ENCODE results near the gene SERP1. TPM values are rescaled to one million over a fixed set of nuclear protein-coding genes. Genes with fewer than 3 reads are reported as not detected.

The SERP1 gene
- total RNA-seq = 23.0 TPM
- long read RNA-seq, transcript SERP1-201 (3 exons, 3,171 nt) = major isoform, 51 of 58 reads
- long read RNA-seq, partial matches to known transcripts = 0 of 58 reads
- long read RNA-seq, other reads (novel, unspliced or antisense) = 3 of 58 reads

- DNase-seq = peak; percentile 99
- intact Hi-C loops (cut with micrococcal nuclease) = no loop called here
- peak; percentile 97 for ATAC-seq
These were observed at the start of gene SERP1, which contains the start of gene EIF2A for GRCh38 chr3:150546226-150547044. Gene SERP1, minus strand, starts transcription at chr3:150546496. Its CDS starts 361 bp downstream, at chr3:150546135. Gene EIF2A, plus strand, starts transcription at chr3:150546787. Its CDS starts 16 bp downstream, at chr3:150546803.

DNA sequence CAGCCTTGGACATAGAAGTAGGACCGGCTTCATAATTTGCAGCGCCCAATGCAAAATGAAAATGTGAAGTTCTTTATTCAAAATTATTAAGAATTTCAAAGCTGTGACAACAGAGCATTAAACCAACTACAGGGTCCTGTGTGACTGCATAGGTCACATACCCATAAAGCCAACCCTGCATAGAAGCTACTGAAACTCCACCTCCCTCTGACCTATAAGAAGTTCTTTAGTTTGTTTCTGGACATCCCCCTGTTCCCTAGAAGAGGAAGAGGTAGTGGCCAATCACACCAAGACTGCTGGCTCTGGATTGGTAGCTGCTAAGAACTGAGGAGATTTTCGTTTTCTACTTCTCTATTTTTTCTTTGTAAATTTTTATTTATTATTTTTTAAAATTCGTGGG, 47.9 kb upstream of the SERP1 start:
- ATAC-seq = no peak
- intact Hi-C loops (cut with micrococcal nuclease) = no loop called here

DNA sequence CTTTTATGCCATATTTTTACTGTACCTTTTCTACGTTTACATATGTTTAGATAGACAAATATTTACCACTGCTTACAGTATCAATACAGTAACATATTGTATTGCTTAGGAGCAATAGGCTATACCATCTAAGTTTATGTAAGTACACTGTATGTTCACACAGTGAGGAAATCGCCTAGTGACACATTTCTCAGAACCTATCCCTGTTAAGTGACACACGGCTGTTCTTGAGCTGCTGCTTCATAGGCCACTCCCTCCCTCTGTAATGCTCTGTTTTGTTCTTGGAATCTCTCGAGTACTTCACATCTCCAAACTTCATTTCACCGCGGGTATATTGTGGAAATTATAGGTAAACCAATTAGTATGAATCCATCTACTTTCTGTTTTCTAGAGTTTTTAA, 43.5 kb upstream of the SERP1 start:
- ATAC-seq = no peak
- intact Hi-C loops (cut with micrococcal nuclease) = no loop called here
- DNase-seq = no peak

More for the DNA sequence above, 47.9 kb upstream of the SERP1 start:
- no peak for DNase-seq

DNA sequence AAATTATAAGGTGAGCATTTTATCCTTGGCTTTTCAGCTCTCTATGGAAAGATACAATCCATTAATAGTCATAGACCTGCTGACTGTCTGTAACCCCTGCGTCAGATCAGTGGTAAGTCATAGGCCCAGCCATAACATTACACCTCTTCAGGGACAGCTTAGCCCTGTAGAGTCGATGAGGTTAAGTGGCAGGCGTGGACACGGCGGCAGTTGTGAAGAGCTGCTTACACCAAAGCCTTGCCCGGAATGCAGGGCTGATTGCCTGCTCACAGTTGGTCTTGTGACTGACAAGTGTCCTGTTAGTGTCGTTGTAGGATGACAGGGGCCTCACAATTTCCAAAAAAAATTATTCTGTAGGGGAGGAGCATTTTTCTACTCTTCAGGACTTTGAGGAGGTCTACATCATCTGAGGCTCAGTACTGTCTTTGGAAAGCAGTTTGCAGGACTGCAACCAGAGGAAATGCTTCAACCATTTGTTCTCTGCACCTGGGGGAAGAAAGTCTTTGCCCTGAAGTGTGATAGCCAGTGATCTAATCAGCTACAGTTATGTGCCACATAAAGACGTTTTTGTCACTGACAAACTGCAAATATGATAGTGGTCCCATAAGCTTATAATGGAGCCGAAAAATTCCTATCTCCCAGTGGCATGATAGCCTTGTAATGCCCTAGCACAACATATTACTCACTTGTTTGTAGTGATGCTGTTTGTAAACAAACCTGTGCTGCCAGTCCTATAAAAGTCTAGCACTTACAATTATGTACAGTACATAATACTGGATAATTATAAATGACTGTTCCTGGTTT, 41.9 kb upstream of the SERP1 start:
- peak; percentile 98 for ATAC-seq
- peak; percentile 76 for DNase-seq
- intact Hi-C loops (cut with micrococcal nuclease) = no loop called here

- no peak for DNase-seq
- intact Hi-C loops (cut with micrococcal nuclease) = no loop called here
- ATAC-seq = no peak
These were observed 36.7 kb upstream of the SERP1 start for GRCh38 chr3:150583028-150583427.

DNA sequence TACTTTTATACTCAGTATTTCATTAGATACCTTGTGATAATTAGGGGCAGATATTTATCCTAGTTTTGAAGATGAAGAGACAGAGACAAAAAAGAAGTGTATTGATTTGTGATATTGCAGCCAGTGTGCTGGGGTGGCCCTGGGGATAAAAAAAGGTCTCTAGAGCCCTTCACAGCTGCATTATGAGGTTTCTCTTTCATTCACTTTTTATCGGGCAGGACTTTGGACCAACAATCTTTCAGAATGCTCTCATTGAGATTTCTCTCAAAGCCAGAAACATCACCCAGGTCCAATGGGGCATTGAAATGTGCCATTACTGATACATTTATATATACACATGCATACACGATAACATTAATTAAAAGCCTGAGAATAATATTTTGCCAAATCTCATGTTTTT, 36.3 kb upstream of the SERP1 start:
- ATAC-seq = no peak
- intact Hi-C loops (cut with micrococcal nuclease) = no loop called here
- no peak for DNase-seq

DNA sequence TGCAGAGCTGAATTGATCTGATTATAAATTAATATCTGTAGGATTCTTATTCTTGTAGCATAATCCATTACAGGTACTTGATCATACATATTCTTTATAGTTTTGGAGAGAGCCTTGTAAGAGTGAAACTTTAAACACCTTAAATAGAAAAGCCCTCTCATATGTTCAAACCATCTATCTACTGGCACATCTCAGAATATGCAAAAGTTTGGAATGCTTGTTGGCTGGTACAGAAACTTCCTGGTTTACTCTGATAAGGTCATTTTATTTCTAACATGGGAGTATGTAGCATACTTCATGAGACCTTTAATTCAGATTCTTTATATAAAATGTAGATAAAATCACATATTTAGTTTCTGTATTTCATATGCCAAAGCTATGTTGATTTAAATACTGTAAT, 34.9 kb upstream of the SERP1 start:
- DNase-seq (no peak), ATAC-seq (no peak)
- intact Hi-C loops (cut with micrococcal nuclease) = no loop called here

DNA sequence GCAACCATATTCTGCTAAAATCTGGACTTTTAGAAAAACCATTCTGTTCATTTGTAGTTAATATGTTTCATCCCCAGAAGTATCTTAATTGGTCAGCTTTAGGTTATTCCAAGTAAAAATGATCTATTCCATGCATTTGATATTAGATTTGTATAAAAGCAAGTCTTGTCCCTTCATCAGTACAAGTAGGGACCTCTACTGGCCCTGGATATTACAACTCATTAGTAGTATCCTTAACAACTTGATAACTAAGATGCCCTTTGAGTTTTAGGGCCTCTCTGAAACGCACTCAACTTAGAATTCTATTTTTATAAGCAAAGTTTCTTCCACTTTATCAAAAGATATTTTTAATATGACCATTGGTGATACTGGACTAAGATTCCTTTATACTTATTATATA, 31.6 kb upstream of the SERP1 start:
- no peak for ATAC-seq
- DNase-seq = no peak
- intact Hi-C loops (cut with micrococcal nuclease) = no loop called here

- intact Hi-C loops (cut with micrococcal nuclease) = no loop called here
- DNase-seq (no peak), ATAC-seq (no peak)
These were observed 21.0 kb upstream of the SERP1 start for GRCh38 chr3:150567328-150567727.

DNA sequence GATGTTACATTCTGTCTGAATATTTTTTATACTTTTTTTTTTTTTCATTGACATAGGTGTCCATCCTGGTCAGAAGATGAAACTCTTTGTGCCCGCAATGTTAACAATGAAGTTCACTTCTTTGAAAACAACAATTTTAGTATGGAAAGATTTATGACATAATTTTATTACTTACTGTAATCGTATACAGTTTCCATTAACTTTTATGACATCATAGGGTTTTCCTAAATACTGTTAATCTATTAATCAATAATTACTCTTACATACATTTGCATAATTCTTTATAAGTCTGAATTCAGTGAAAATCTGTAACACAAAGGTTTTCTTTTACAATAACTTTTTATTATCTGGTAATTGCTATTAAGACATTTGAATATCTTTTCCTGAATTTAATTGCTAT, 17.9 kb upstream of the SERP1 start:
- ATAC-seq (no peak), DNase-seq (no peak)
- intact Hi-C loops (cut with micrococcal nuclease) = no loop called here

DNA sequence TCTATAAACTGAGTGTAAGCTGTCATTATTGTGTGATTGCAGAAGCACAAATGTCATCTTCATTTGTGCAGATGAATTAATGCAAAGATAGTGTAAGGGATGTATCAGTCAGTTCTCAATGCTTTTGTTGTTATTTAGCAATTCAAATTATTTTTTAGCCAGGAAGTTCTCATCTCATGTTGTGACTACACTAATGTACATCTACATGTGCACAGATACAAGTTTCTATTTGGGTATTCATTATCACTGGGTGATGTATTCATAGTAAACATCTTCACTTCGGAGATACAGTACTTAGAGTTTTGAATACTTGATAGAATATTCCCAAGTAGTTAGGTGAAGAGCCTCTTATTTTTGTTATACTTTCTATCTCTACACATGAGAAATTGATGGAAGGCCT, 11.4 kb upstream of the SERP1 start:
- ATAC-seq (no peak), DNase-seq (no peak)
- intact Hi-C loops (cut with micrococcal nuclease) = no loop called here

GRCh38 chr3:150556792-150557191, 10.5 kb upstream of the SERP1 start:
- intact Hi-C loops (cut with micrococcal nuclease) = no loop called here
- DNase-seq (no peak), ATAC-seq (no peak)

DNA sequence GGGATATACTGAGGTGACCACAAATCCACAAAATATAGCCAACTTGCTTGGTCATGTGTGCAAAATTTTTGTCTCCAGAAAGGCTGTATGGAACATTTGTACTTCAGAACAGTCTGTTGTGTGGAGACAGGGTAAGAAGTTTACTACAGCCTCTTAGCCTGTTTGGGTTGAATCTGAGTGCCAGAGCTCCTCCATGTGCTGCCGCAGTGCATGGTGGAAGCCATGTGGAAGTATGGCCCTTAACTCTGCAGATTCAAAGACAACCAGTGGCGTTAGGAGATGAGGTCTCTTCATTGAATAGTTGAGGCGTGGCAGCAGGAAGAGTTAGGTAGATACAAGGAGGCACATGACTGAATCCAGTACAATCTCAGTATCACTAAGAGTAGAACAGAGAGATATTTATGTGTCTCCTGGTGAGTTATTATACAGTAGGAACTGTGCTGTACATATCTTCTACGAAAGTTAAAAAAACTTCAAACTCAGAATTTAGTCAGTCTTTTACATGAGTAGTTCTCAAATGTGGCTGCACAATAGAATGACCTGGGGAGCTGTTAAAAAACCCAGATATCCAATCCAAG, 9.7 kb upstream of the SERP1 start:
- ATAC-seq = no peak
- intact Hi-C loops (cut with micrococcal nuclease) = no loop called here
- no peak for DNase-seq

GRCh38 chr3:150547045-150547741, 897 bp upstream of the SERP1 start:
- DNase-seq = no peak
- intact Hi-C loops (cut with micrococcal nuclease) = no loop called here
- no peak for ATAC-seq

DNA sequence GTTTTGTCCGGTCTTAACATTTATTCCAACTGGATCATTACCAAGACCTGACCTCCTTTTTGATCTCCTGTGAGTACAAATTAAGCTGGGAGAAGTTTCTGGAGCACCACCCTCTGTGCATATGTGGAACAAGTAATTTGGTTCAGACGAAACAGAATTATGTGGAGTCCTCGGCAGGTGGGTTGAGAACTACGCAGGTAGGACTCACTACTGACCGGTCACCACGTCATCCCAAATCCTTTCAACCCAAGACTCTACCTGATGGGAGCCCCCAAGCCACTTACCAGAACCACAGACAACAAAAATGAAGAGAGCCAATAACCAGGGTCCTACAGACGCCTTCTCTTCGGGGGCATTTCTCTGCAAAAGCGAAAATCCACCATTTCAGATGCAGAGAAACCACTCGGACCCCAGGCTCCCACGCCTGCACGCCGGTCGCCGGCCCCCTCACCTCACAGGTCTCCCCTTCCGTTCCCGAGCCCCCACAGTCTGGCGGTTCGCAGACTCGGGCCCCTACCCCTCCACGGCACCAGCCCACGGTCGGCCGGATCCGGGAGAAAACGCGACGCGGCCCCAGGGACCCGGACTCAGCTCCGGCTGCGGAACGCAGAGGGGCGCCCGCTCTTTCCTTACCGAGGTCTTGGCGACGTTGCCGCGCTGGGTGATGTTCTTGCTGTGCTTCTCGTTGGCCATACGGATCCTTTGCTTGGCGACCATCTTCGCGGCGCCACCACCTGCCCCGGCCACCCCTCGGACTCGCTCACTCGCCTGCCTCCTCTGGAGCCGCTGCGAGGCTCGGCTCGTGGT, 674 bp downstream of the SERP1 start:
- intact Hi-C loops (cut with micrococcal nuclease) = no loop called here
- ATAC-seq (peak; percentile 41), DNase-seq (no peak)

DNA sequence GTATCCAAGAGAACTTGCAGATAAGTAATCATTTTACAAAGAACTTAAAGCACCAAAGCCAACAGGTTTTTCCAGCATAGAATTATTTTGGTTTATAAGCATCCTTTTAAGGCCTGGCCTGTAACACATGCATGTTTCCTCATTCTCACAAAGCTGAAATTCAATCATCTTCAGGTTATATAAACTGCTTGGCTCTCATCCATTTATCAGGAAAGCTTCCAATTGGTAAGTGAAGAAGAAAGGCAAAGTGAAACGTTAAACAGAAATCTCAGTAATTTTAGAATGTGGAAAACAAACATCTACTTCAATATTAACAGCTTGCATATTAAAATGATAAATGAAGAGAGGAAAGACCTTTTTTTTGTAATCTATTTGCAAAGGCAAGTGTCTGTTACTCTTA, 1.6 kb downstream of the SERP1 start:
- DNase-seq = no peak
- intact Hi-C loops (cut with micrococcal nuclease) = no loop called here
- ATAC-seq = no peak

DNA sequence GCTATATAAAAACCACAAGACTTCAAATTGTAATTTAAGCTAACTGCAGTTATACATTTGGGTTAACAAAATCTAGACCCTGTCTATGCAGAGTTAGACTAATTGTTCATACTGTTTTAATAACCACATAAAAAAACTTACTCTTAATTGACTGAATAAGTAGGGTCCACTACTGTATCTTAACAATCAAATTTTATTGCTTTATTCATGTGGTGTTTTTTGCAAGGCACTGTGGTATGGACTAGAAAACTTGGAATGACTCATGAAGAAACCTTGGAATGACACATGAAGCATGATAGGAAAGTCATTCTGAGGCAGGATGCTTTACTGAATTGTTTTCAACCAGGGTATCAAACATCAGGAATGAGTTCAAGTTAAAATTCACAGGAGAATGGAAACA, 2.3 kb downstream of the SERP1 start:
- intact Hi-C loops (cut with micrococcal nuclease) = no loop called here
- DNase-seq = no peak
- ATAC-seq = no peak

DNA sequence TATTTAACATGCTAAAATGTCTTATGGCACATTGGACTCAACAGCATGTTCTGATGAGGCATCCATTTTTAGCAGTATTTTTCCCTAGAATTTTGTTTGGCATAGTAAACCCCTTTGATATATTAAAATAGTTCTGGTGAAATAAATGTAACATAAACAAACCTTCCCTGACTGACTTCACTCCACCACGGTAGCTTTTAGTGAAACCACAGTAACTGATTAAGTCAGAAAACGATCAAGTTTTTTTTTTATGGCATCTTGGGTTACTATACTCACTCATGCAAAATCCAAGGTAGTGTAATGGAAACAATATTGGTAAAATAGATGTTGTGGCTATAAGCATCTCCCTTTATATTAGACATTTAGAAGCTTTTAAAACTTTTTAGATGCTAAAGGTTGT, 2.8 kb downstream of the SERP1 start:
- intact Hi-C loops (cut with micrococcal nuclease) = no loop called here
- DNase-seq (no peak), ATAC-seq (no peak)

DNA sequence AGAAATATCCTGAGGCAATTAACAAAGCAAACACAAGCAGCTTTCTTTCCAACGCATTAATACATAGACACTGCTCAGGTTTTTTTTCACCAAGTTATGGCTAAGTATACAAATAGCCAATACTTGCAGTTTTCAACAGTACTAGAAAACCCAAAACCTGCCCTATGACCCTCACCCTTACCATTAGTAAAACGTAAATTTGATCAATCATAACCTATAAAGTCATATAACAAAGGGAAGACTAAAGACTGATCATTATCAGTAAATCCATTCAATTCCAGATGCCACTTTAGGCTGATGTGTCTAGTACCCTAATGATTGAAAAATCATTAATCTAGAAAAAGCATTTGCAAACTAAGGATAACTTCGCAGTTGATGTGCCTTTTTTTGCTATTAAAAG, 3.2 kb downstream of the SERP1 start:
- no peak for DNase-seq
- intact Hi-C loops (cut with micrococcal nuclease) = no loop called here
- ATAC-seq = no peak
